HUES48 (cell line): ENCODE results near the gene HTR4.
"Not testable (repeated sequence)": the region's sequence is repeated elsewhere in the genome, so short reads cannot be mapped to it uniquely, and the experiment has no call there.

Source experiments
- H3K27ac ChIP-seq: one replicate; pipeline ENCODE4 v1.7.0; 2013; ENCODE audit warnings: low read depth, low read length, inconsistent platforms
- H3K27me3 ChIP-seq: 2 replicates; pipeline ENCODE4 v1.6.1; 2013; ENCODE audit warnings: mild to moderate bottlenecking, low read length; ENCODE audit not compliant: control insufficient read depth, insufficient read depth
- H3K36me3 ChIP-seq: 2 replicates; pipeline ENCODE4 v1.6.1; 2013; ENCODE audit warnings: low read length; ENCODE audit not compliant: control insufficient read depth, insufficient read depth
- H3K4me1 ChIP-seq: 2 replicates; pipeline ENCODE4 v1.6.1; 2013; ENCODE audit warnings: mild to moderate bottlenecking, low read length; ENCODE audit not compliant: control insufficient read depth, insufficient read depth
- H3K4me3 ChIP-seq: 2 replicates; pipeline ENCODE4 v1.5.1; 2013; ENCODE audit warnings: mild to moderate bottlenecking, low read depth, low read length
- H3K9ac ChIP-seq: 2 replicates; pipeline ENCODE4 v1.6.1; 2013; ENCODE audit warnings: mild to moderate bottlenecking, low read depth, low read length, moderate library complexity
- H3K9me3 ChIP-seq: 2 replicates; pipeline ENCODE4 v1.6.1; 2013; ENCODE audit warnings: low read length; ENCODE audit not compliant: control insufficient read depth, insufficient read depth

The HTR4 gene

DNA sequence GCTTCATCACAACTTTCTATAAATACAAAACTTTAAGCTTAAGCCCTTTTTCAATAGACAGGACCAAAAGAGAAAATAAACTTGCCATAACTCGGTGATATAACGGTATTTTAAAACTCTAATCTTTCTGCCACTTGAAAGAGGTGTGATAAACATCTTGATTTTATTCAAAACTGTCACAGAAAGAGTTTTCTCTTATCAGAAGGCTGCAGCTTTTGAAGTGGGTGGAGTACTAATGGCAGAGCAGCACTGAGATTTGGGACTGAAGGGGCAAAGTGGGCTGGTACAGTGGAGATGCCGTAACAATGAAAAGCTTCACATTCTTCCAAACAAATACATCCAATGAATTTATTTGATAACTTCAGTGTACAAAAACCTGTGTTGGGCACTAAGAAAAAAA lies 178.0 kb downstream of the HTR4 start:
- Histone ChIP-seq H3K9me3 (no peaks in the 10 kb centered on the region), H3K4me3 (no peak overlapping the region), H3K9ac (no peak overlapping the region), H3K27me3 (no peaks in the 10 kb centered on the region), H3K36me3 (no peaks in the 10 kb centered on the region), H3K27ac (no peak overlapping the region), H3K4me1 (no peaks in the 10 kb centered on the region)

DNA sequence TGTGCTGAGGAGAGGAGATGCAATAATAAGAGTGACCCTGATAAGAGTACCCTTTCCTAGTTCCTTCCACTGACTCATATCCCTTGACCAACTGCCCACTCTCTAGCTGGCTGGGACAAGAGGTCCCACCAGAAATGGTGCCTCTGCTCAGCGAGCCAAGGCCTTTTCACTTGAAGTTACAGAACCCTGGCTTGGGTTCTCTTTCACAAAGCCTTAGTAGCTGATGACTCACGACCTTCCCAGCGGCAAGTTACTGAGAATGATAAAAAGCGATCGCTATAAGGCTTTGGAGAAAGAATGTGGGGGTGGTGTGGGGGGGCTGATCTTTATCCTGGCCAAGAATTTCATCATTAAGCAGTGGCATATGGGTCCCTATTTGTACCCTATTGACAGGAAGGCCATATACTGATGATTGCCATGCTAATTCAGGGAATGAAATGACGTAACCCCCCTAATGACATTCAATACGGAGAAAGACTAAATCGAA lies 180.3 kb downstream of the HTR4 start:
- H3K36me3 ChIP-seq, result no peaks in the 10 kb centered on the region
- no peak overlapping the region for H3K4me3 ChIP-seq
- H3K27ac ChIP-seq, result no peak overlapping the region
- H3K9me3 ChIP-seq, result no peaks in the 10 kb centered on the region
- no peaks in the 10 kb centered on the region for H3K27me3 ChIP-seq
- no peak overlapping the region for H3K9ac ChIP-seq
- H3K4me1 ChIP-seq, result no peaks in the 10 kb centered on the region

DNA sequence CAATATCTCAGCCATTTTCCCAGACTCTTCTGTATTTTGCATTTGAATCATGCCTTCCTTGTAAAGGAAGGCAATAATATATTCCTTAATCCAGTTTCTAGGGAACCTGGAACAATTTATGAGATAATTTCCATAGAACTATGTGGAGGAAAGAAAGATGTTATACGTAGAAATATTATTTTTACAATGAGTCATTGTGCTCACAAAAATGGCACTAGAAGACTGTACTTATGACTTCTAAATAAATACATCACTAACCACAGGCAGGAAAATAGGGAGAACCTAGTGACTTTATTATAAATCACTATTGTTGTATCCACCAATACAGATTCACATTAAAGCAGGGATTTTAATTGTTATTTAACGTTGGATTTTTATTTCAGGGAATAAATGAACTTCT lies 182.9 kb downstream of the HTR4 start:
- H3K4me3 ChIP-seq, result no peak overlapping the region
- H3K36me3 ChIP-seq, result no peaks in the 10 kb centered on the region
- no peaks in the 10 kb centered on the region for H3K27me3 ChIP-seq
- no peaks in the 10 kb centered on the region for H3K9me3 ChIP-seq
- H3K4me1 ChIP-seq, result no peaks in the 10 kb centered on the region
- H3K9ac ChIP-seq, result no peak overlapping the region
- no peak overlapping the region for H3K27ac ChIP-seq

- H3K36me3 ChIP-seq, result no peaks in the 10 kb centered on the region
- no peak overlapping the region for H3K4me3 ChIP-seq
- no peak overlapping the region for H3K27ac ChIP-seq
- no peaks in the 10 kb centered on the region for H3K4me1 ChIP-seq
- no peak overlapping the region for H3K9ac ChIP-seq
- no peaks in the 10 kb centered on the region for H3K27me3 ChIP-seq
- H3K9me3 ChIP-seq, result no peaks in the 10 kb centered on the region
These were observed 184.8 kb downstream of the HTR4 start for GRCh38 chr5:148469501-148469935.

DNA sequence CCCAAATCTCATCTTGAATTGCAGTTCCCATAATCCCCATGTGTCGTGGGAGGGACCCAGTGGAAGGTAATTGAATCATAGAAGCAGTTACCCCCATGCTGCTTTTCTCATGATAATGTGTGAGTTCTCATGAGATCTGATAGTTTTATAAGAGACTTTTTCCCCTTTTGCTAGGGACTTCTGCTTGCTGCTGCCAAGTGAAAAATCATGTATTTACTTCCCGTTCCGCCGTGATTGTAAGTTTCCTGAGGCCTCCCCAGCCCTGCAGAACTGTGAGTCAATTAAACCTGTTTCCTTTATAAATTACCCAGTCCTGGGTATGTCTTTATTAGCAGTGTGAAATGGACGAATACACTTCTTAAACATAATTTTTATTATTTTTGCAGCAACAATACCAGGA lies 185.6 kb downstream of the HTR4 start:
- H3K4me1 ChIP-seq, H3K36me3 ChIP-seq, H3K9me3 ChIP-seq, H3K27me3 ChIP-seq, H3K27ac ChIP-seq, H3K9ac ChIP-seq, H3K4me3 ChIP-seq: not testable (repeated sequence)

- no peak overlapping the region for H3K4me3 ChIP-seq
- H3K4me1 ChIP-seq, result no peaks in the 10 kb centered on the region
- H3K36me3 ChIP-seq, result no peaks in the 10 kb centered on the region
- no peak overlapping the region for H3K9ac ChIP-seq
- H3K27ac ChIP-seq, result no peak overlapping the region
- H3K9me3 ChIP-seq, result no peaks in the 10 kb centered on the region
- no peaks in the 10 kb centered on the region for H3K27me3 ChIP-seq
These were observed 186.4 kb downstream of the HTR4 start for GRCh38 chr5:148467958-148468357.

DNA sequence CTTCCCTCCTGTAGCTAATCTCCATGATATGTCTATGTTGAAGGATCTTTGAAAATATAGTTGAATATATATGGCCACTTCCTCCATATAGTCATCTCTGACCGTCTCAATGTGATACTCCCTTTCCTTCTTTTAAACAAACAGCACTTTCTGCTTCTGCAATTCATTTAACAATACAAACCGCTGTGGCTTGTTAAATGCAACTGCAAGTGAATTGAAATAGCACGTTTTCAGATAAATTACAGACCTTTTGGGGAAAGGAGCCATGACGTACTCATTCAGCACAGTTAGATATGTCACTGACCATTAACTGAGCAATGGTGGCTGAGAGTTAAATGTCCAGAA lies 188.1 kb downstream of the HTR4 start:
- Histone ChIP-seq H3K4me1 (no peaks in the 10 kb centered on the region), H3K36me3 (no peaks in the 10 kb centered on the region), H3K27me3 (no peaks in the 10 kb centered on the region), H3K9me3 (no peaks in the 10 kb centered on the region), H3K4me3 (no peak overlapping the region), H3K27ac (no peak overlapping the region), H3K9ac (no peak overlapping the region)

- Histone ChIP-seq H3K36me3 (no peaks in the 10 kb centered on the region), H3K4me1 (no peaks in the 10 kb centered on the region), H3K4me3 (no peak overlapping the region), H3K9ac (no peak overlapping the region), H3K27me3 (no peaks in the 10 kb centered on the region), H3K27ac (no peak overlapping the region), H3K9me3 (no peaks in the 10 kb centered on the region)
These were observed 188.7 kb downstream of the HTR4 start for GRCh38 chr5:148465381-148466235.

GRCh38 chr5:148459669-148460068 lies 194.7 kb downstream of the HTR4 start:
- H3K27ac ChIP-seq, result no peak overlapping the region
- no peaks in the 10 kb centered on the region for H3K9me3 ChIP-seq
- H3K4me3 ChIP-seq, result no peak overlapping the region
- no peaks in the 10 kb centered on the region for H3K36me3 ChIP-seq
- H3K4me1 ChIP-seq, result peaks cover 13% of the 10 kb centered on the region
- H3K9ac ChIP-seq, result no peak overlapping the region
- H3K27me3 ChIP-seq, result no peaks in the 10 kb centered on the region

- peaks cover 21% of the 10 kb centered on the region for H3K4me1 ChIP-seq
- H3K9ac ChIP-seq, result no peak overlapping the region
These were observed 196.1 kb downstream of the HTR4 start for GRCh38 chr5:148458036-148458888.

DNA sequence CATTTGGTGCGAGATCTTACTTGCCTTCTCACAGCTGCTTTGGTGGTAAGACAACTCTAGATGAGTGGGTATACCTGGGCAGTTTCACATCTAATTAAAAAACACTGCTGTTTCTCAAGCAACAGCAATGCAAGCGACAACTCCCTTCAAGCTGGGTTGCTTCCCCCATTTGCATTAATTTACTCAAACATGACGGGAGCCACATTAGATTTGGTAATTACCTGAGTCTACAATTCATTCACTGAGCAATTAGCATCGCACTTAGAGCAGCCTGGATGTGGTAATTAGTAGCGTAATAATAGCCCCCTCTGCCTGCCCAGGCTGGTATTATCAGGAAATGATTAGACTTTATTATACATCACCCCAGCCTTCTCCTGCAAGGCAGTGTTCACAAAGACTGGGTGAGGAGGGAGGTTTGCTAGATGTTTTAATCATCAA lies 197.1 kb downstream of the HTR4 start:
- Histone ChIP-seq H3K4me3 (no peak overlapping the region), H3K27ac (no peak overlapping the region), H3K9ac (no peak overlapping the region), H3K9me3 (no peaks in the 10 kb centered on the region), H3K4me1 (peaks cover 21% of the 10 kb centered on the region), H3K27me3 (no peaks in the 10 kb centered on the region), H3K36me3 (no peaks in the 10 kb centered on the region)

More at GRCh38 chr5:148458036-148458888, 196.1 kb downstream of the HTR4 start:
- Histone ChIP-seq H3K27ac (no peak overlapping the region), H3K9me3 (no peaks in the 10 kb centered on the region), H3K27me3 (no peaks in the 10 kb centered on the region), H3K36me3 (no peaks in the 10 kb centered on the region), H3K4me3 (no peak overlapping the region)
